ENCODE data around the gene GRK6. TPM values are rescaled to one million over a fixed set of nuclear protein-coding genes. Genes with fewer than 3 reads are reported as not detected.

GRK6 gene
- total RNA-seq, 2 donors from 2014 or later = 34.6 to 43.5 TPM

- DNase-seq = no peak
- intact Hi-C loops (cut with DNase I, micrococcal nuclease) = no loop called here
- ATAC-seq = no peak
Observed at GRCh38 chr5:177433658-177434217, 7.3 kb downstream of the GRK6 start.

GRCh38 chr5:177434437-177434836, 8.0 kb downstream of the GRK6 start:
- ATAC-seq (no peak), DNase-seq (no peak)
- intact Hi-C loops (cut with DNase I, micrococcal nuclease) = no loop called here

- ATAC-seq = no peak
- no peak for DNase-seq
- intact Hi-C loops (cut with DNase I, micrococcal nuclease) = no loop called here
Observed at GRCh38 chr5:177434942-177435738, 8.7 kb downstream of the GRK6 start.

- DNase-seq (no peak), ATAC-seq (no peak)
- intact Hi-C loops (cut with DNase I, micrococcal nuclease) = no loop called here
Observed at GRCh38 chr5:177435847-177436536, 9.5 kb downstream of the GRK6 start.

GRCh38 chr5:177437623-177438022, 11.1 kb downstream of the GRK6 start:
- DNase-seq = no peak
- intact Hi-C loops (cut with DNase I, micrococcal nuclease) = no loop called here
- ATAC-seq = peak; percentile 37

DNA sequence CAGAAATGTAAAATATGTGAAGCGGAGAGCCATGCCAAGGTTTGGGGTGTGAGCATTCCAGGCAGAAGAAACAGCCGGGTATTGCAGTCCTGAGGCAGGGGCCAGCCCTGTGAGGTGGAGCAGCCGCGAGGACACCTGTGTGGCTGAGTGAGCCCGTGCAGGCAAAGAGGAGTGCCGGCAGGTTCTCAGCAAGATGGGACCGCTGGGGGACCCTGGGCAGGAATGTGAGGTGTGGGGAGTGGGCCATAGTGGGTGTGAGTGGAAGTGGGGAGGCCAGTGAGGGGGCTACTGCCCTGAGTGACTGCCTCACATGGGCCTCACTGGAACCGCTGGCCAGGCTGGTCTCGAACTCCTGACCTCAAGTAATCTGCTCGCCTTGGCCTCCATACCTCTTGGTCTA, 12.0 kb downstream of the GRK6 start:
- intact Hi-C loops (cut with DNase I, micrococcal nuclease) = no loop called here
- no peak for DNase-seq
- no peak for ATAC-seq

DNA sequence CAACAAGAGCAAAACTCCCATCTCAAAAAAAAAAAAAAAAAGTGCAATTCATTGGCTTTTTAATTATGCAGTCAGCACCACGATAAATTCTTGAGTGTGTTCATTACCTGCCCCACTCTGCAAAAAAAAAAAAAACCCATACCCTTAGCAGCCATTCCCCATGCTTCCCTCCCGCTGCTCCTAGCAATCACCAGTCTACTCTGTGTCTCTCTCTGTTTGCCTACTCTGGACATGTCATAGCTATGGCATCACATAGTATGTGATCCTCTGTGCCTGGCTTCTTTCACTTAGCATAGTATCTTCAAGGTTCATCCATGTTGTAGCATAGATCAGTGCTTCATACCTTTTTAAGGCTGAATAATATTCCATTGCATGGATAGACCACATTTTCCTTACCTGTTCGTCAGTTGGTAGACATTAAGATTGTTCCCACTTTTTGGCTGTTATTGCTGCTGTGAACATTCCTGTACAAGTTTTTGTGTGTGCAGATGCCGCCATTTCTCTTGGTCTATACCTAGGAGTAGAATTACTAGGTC, 13.1 kb downstream of the GRK6 start:
- no peak for ATAC-seq
- DNase-seq = no peak
- intact Hi-C loops (cut with DNase I, micrococcal nuclease) = no loop called here

DNA sequence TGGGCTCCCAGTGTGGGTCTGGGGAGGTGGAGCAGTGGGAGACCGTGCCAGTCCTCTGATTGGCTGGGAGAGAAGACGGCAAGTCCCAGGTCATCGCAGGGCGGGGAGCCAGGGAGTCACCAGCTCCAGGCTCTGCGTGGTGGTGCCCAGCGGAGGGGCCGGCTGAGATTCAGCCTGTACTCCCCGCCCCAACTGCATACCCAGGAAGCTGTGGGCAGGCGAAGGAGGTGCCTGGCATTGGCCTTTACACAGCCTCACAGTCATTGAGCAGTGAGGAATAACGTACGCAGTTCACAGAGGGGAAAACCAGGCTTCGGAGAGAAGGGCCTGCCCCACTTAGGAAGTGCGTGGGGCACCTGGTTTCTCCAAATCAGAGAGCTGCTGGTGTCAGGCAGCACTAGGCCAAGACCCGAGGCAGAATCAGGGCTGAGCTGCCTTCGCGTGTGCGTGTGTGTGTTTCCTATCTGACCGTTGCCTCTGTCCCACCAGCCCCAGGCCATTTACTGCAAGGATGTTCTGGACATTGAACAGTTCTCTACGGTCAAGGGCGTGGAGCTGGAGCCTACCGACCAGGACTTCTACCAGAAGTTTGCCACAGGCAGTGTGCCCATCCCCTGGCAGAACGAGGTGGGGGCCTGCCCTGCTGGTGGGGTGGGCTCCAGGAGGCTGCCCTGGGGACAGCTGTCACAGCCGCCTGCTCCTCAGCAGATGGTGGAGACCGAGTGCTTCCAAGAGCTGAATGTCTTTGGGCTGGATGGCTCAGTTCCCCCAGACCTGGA, 13.9 kb downstream of the GRK6 start:
- DNase-seq = no peak
- intact Hi-C loops (cut with DNase I, micrococcal nuclease) = no loop called here
- ATAC-seq = no peak

- DNase-seq (no peak), ATAC-seq (no peak)
- intact Hi-C loops (cut with DNase I, micrococcal nuclease) = no loop called here
Observed at GRCh38 chr5:177440990-177441780, 14.7 kb downstream of the GRK6 start.

DNA sequence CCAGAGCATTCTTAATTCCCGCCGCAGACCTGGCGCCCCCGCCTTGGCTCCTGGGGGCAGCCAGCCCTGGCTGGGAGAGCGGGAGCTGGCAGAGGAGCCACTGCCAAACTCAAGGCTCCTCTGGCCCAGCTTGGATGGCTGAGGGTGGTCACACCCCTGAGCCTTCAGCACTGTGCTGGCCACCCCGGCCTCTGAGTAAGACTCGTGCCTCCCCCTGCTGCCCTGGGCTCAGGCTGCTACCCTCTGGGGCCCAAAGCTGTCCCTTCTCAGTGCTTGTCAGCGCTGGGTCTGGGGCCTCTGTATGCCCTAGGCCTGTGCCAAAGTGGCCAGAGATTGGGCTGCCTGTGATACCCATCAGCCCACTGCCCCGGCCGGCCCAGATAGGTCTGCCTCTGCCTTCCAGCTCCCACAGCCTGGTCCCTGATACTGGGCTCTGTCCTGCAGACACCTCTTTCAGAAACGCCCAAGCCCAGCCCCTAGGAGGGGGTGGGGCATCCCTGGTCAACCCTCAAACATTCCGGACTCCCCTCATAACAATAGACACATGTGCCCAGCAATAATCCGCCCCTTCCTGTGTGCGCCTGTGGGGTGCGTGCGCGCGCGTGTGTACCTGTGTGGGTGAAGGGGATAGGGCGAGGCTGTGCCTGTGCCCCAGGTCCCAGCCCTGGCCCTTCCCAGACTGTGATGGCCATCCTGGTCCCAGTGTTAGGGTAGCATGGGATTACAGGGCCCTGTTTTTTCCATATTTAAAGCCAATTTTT, 15.8 kb downstream of the GRK6 start:
- intact Hi-C loops (cut with DNase I, micrococcal nuclease) = no loop called here
- ATAC-seq (no peak), DNase-seq (peak in 1 of 2 donors; percentile 8)

- no peak for ATAC-seq
- intact Hi-C loops (cut with DNase I, micrococcal nuclease) = no loop called here
- peak in 1 of 2 donors; percentile 7 for DNase-seq
Observed at GRCh38 chr5:177443144-177443983, 16.9 kb downstream of the GRK6 start.

GRCh38 chr5:177444106-177445051, 17.9 kb downstream of the GRK6 start:
- no peak for ATAC-seq
- intact Hi-C loops (cut with DNase I, micrococcal nuclease) = no loop called here
- no peak for DNase-seq

DNA sequence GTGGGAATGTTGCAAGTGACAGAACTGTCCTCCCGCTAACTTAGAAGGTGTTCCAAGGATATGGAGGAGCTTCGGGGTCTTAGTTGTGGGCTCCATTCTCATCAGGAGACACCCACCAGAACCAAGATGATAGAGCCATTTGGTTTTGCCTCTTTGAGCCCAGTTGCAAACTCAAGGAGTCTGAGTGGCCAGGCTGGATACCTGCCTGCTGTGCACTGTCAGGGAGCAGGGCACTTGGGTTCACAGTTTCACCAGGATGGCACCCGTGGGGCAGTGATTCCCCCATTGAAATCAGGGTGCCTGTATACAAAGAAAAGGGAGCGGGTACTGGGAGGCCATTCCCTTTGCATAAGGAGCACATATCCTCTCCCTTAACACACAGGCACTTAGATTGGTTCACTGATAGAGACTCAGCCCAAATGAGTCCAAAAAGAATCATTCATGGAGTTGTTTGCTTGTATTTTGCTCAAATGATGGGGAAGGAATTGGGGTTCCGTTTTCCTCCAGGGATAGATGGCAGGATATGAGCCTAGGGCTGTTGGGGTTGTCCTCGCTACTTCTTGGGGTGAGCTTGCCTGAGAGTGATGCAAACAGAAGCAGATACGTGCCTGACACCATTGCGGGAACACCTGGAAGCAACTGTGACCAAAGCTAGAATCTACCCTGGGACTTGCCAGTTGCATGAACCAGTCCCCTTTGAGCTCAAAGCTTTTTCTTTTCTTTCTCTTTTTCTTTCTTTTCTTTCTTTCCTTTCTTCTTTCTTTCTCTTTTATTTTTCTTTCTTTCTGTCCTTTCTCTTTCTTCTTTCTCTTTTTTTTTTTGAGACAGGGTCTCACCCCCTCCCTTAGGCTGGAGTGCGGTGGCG, 18.8 kb downstream of the GRK6 start:
- no peak for ATAC-seq
- no peak for DNase-seq

GRCh38 chr5:177445917-177446199, 19.4 kb downstream of the GRK6 start:
- no peak for ATAC-seq
- no peak for DNase-seq
- intact Hi-C loops (cut with DNase I, micrococcal nuclease) = no loop called here

More for the DNA sequence above, 18.8 kb downstream of the GRK6 start:
- intact Hi-C loops (cut with DNase I, micrococcal nuclease) = no loop called here
